HepG2 (cell line): ENCODE results near the gene PHACTR1. TPM values are rescaled to one million over a fixed set of nuclear protein-coding genes. Genes with fewer than 3 reads are reported as not detected.
A peak's percentile ranks its signal among the peaks of the same experiment; 100 is the strongest.

Experiments
- ARID4A ChIP-seq: sonication (generic); formaldehyde crosslinking; IDR thresholded peaks from 2 replicates; pipeline ENCODE4 v1.5.0; 2020; ENCODE audit warnings: mild to moderate bottlenecking, missing genetic modification reagents, borderline replicate concordance
- ATRX ChIP-seq: sonication (generic); formaldehyde crosslinking; IDR thresholded peaks from 2 replicates; pipeline ENCODE4 v1.4.0; 2020; ENCODE audit warnings: missing genetic modification reagents, borderline replicate concordance
- DZIP1 ChIP-seq: sonication (generic); formaldehyde crosslinking; IDR thresholded peaks from 2 replicates; pipeline ENCODE4 v1.5.0; 2020; ENCODE audit warnings: mild to moderate bottlenecking, missing genetic modification reagents
- EED ChIP-seq: sonication (generic); formaldehyde crosslinking; IDR thresholded peaks from 2 replicates; pipeline ENCODE4 v1.5.0; 2020; ENCODE audit warnings: mild to moderate bottlenecking, missing genetic modification reagents
- HHEX ChIP-seq: IDR thresholded peaks from 2 replicates; pipeline ENCODE4 v1.6.1; 2016; ENCODE audit warnings: control low read depth
- KDM6A ChIP-seq: IDR thresholded peaks from 2 replicates; pipeline ENCODE4 v1.6.1; 2016; ENCODE audit warnings: low read depth
- LCORL ChIP-seq, 2 experiments: fragments of 450-650 bp in 1 of 2; sonication (generic) in 1 of 2; formaldehyde crosslinking in 1 of 2; IDR thresholded peaks; 2 replicates each; pipeline versions ENCODE4 v1.5.0 to v1.6.1; 2017 to 2020; ENCODE audit warnings: antibody characterized with exemption in 1 of 2, missing genetic modification reagents in 1 of 2
- MTA1 ChIP-seq: sonication (generic); formaldehyde crosslinking; IDR thresholded peaks from 2 replicates; pipeline ENCODE4 v1.4.0; 2020; ENCODE audit warnings: missing genetic modification reagents, mild to moderate bottlenecking, borderline replicate concordance
- MTF1 ChIP-seq: sonication (generic); formaldehyde crosslinking; IDR thresholded peaks from 2 replicates; pipeline ENCODE4 v1.5.0; 2020; ENCODE audit warnings: missing genetic modification reagents
- NAIF1 ChIP-seq: sonication (generic); formaldehyde crosslinking; IDR thresholded peaks from 2 replicates; pipeline ENCODE4 v1.5.0; 2020; ENCODE audit warnings: mild to moderate bottlenecking, missing genetic modification reagents, borderline replicate concordance
- PCBP1 ChIP-seq: fragments of 200-400 bp; formaldehyde crosslinking; IDR thresholded peaks from 2 replicates; pipeline ENCODE4 v1.6.1; 2017; ENCODE audit warnings: mild to moderate bottlenecking, low read depth, low read length, borderline replicate concordance
- PTBP1 ChIP-seq: fragments of 200-400 bp; formaldehyde crosslinking; IDR thresholded peaks from 2 replicates; pipeline ENCODE4 v1.6.1; 2018; ENCODE audit warnings: low read length, low read depth; ENCODE audit not compliant: poor library complexity, severe bottlenecking
- REL ChIP-seq: sonication (generic); formaldehyde crosslinking; conservative IDR thresholded peaks from 2 replicates; pipeline ENCODE4 v1.8.0; 2022; ENCODE audit warnings: mild to moderate bottlenecking, missing genetic modification reagents, moderate library complexity
- THAP8 ChIP-seq: sonication (generic); formaldehyde crosslinking; IDR thresholded peaks from 2 replicates; pipeline ENCODE4 v1.5.1; 2020; ENCODE audit warnings: missing genetic modification reagents, mild to moderate bottlenecking, borderline replicate concordance
- ZFP37 ChIP-seq: sonication (generic); formaldehyde crosslinking; IDR thresholded peaks from 2 replicates; pipeline ENCODE4 v1.4.0; 2020; ENCODE audit warnings: missing genetic modification reagents, borderline replicate concordance
- ZKSCAN8 ChIP-seq: IDR thresholded peaks from 2 replicates; pipeline ENCODE4 v1.6.1; 2016; ENCODE audit warnings: borderline replicate concordance, missing genetic modification reagents, missing compliant biosample characterization
- ZNF337 ChIP-seq: sonication (generic); formaldehyde crosslinking; IDR thresholded peaks from 2 replicates; pipeline ENCODE4 v1.5.1; 2020; ENCODE audit warnings: missing genetic modification reagents, low read depth, mild to moderate bottlenecking, borderline replicate concordance
- ZNF550 ChIP-seq: sonication (generic); formaldehyde crosslinking; IDR thresholded peaks from 2 replicates; pipeline ENCODE4 v1.4.0; 2020; ENCODE audit warnings: mild to moderate bottlenecking, missing genetic modification reagents, borderline replicate concordance
- ZNF576 ChIP-seq: sonication (generic); formaldehyde crosslinking; IDR thresholded peaks from 2 replicates; pipeline ENCODE4 v1.4.0; 2020; ENCODE audit warnings: mild to moderate bottlenecking, missing genetic modification reagents
- ZNF879 ChIP-seq: sonication (generic); formaldehyde crosslinking; IDR thresholded peaks from 2 replicates; pipeline ENCODE4 v1.8.1; 2023; ENCODE audit warnings: missing genetic modification reagents
- polyA plus RNA-seq, 8 experiments: library from polyadenylated mRNA; depleted of rRNA in 3 of 8; stranded (reverse) in 7 of 8; unstranded in 1 of 8; fragments of >200 nt; fragmentation: Illumina TruSeq in 4 of 8; extraction: Trizol in 4 of 8; gene quantifications; 2 replicates each; pipeline versions ENCODE4 v1.2.1 to v1.2.3, GENCODE V29; 2011 to 2016; ENCODE audit warnings: low read depth in 4 of 8, missing spikeins in 1 of 8, mixed read lengths in 1 of 8; ENCODE audit not compliant: insufficient read depth in 1 of 8
- total RNA-seq, 5 experiments: library from RNA; depleted of rRNA; stranded (reverse); fragments of >200 nt; fragmentation: Illumina TruSeq; extraction: Trizol; gene quantifications; 2 replicates each; pipeline ENCODE4 v1.2.3, GENCODE V29; 2016; ENCODE audit warnings: low read depth in 1 of 5

Gene PHACTR1
- total and polyA plus RNA-seq, 2 of the 13 experiments (the other 11 are each of a cell fraction or from before 2014, with no cell fraction given) = 0.09 TPM; not detected in 1

GRCh38 chr6:13328076-13328874 is 611.7 kb downstream of the PHACTR1 start, which contains the start of gene TBC1D7 (continued):
- TF ChIP-seq ZNF576 = 0 out of 2 replicates have a peak, but pooled peaks have one; percentile 34
- TF ChIP-seq NAIF1 (CRISPR knock-in tag) = no peak
- TF ChIP-seq THAP8 = peak; percentile 77; the same call in 1 of the 2 replicates
- no peak for TF ChIP-seq PCBP1
- TF ChIP-seq ZNF550 (CRISPR knock-in tag) = 0 out of 2 replicates have a peak, but pooled peaks have one; percentile 40
- peak; percentile 87; the same call in 1 of the 2 replicates for TF ChIP-seq EED (CRISPR knock-in tag)
- no peak for TF ChIP-seq LCORL (IDR thresholded peaks at IDR 0.05)
- TF ChIP-seq LCORL (CRISPR knock-in tag; IDR thresholded peaks at IDR 0.05) = peak; percentile 46
- TF ChIP-seq MTF1 = no peak
- no peak for TF ChIP-seq ZFP37
- TF ChIP-seq ARID4A = peak; percentile 92
- TF ChIP-seq MTA1 (CRISPR knock-in tag) = peak; percentile 69; the same call in 1 of the 2 replicates
- 0 out of 2 replicates have a peak, but pooled peaks have one; percentile 69 for TF ChIP-seq ATRX
- TF ChIP-seq PTBP1 = no peak
- TF ChIP-seq ZNF879 (CRISPR knock-in tag) = no peak
- no peak for TF ChIP-seq ZNF337 (CRISPR knock-in tag)
- no peak for TF ChIP-seq ZKSCAN8 (CRISPR knock-in tag)
- no peak for TF ChIP-seq KDM6A (CRISPR knock-in tag)
- no peak for TF ChIP-seq HHEX (CRISPR knock-in tag)
- no peak for TF ChIP-seq REL (CRISPR knock-in tag)
- TF ChIP-seq DZIP1 (CRISPR knock-in tag) = no peak
